Frontal cortex (tissue), 4 donors: ENCODE measurements around the gene STAT1. TPM values are rescaled to one million over a fixed set of nuclear protein-coding genes. Genes with fewer than 3 reads are reported as not detected.
"Not testable (repeated sequence)": the region's sequence is repeated elsewhere in the genome, so short reads cannot be mapped to it uniquely, and the experiment has no call there.

ENCODE experiments used
- DNase-seq, 2 donors: peaks; one replicate each; pipeline ENCODE4 v3.0.0; 2012; ENCODE audit warnings: low spot score in 2 of 2
- FAIRE-seq: peaks from 2 replicates; lab custom pipeline; 2012; peaks lifted over from hg19 to GRCh38; lab: Jason Lieb, UNC
- total RNA-seq: library from RNA; depleted of rRNA; stranded (reverse); fragments of >200 nt; gene quantifications from one replicate; pipeline ENCODE4 v1.2.3, GENCODE V29; 2014
- donor health status: control.
- donor health status: control.
- donor health status: control.

Gene STAT1
- total RNA-seq, 1 donor from 2014 or later = 20.8 TPM

GRCh38 chr2:191010887-191011885 is 2.8 kb downstream of the STAT1 start:
- DNase-seq (no peak), FAIRE-seq (no peak)

- DNase-seq (no peak), FAIRE-seq (no peak)
Observed at GRCh38 chr2:191009541-191010374, 4.2 kb downstream of the STAT1 start.

- FAIRE-seq (no peak), DNase-seq (no peak)
Observed at GRCh38 chr2:191008286-191008685, 5.7 kb downstream of the STAT1 start.

GRCh38 chr2:191006997-191007783 is 6.8 kb downstream of the STAT1 start:
- FAIRE-seq (no peak), DNase-seq (no peak)

GRCh38 chr2:191006297-191006696 is 7.7 kb downstream of the STAT1 start:
- FAIRE-seq = no peak
- no peak for DNase-seq

GRCh38 chr2:191003405-191004309 is 10.3 kb downstream of the STAT1 start:
- FAIRE-seq = no peak
- DNase-seq = no peak

- DNase-seq (no peak), FAIRE-seq (no peak)
Observed at GRCh38 chr2:191001624-191002023, 12.3 kb downstream of the STAT1 start.

GRCh38 chr2:191001032-191001431 is 12.9 kb downstream of the STAT1 start:
- DNase-seq (no peak), FAIRE-seq (no peak)

GRCh38 chr2:190999949-191000665 is 13.9 kb downstream of the STAT1 start:
- DNase-seq = no peak
- FAIRE-seq = no peak

GRCh38 chr2:190999058-190999457 is 14.9 kb downstream of the STAT1 start:
- FAIRE-seq (no peak), DNase-seq (no peak)

- FAIRE-seq (no peak), DNase-seq (no peak)
Observed at GRCh38 chr2:190997526-190998113, 16.4 kb downstream of the STAT1 start.

- FAIRE-seq = no peak
- DNase-seq = no peak
Observed at GRCh38 chr2:190996947-190997346, 17.0 kb downstream of the STAT1 start.

- FAIRE-seq (no peak), DNase-seq (no peak)
Observed at GRCh38 chr2:190996338-190996946, 17.5 kb downstream of the STAT1 start.

- not testable (repeated sequence) for FAIRE-seq, DNase-seq
Observed at GRCh38 chr2:190995315-190995714, 18.7 kb downstream of the STAT1 start.

GRCh38 chr2:190994148-190994547 is 19.8 kb downstream of the STAT1 start:
- FAIRE-seq (no peak), DNase-seq (no peak)

GRCh38 chr2:190993292-190993643 is 20.7 kb downstream of the STAT1 start:
- FAIRE-seq (no peak), DNase-seq (no peak)

GRCh38 chr2:190990132-190990531 is 23.8 kb downstream of the STAT1 start:
- FAIRE-seq = no peak

GRCh38 chr2:190988910-190989309 is 25.1 kb downstream of the STAT1 start:
- FAIRE-seq (no peak), DNase-seq (no peak)

More at GRCh38 chr2:190990132-190990531, 23.8 kb downstream of the STAT1 start:
- DNase-seq = no peak
